Osteoblast (primary cell): Measurements from ENCODE around the gene SPEN. TPM values are rescaled to one million over a fixed set of nuclear protein-coding genes. Genes with fewer than 3 reads are reported as not detected.
A peak's percentile ranks its signal among the peaks of the same experiment; 100 is the strongest.

Source experiments
- DNase-seq: peaks from one replicate; pipeline ENCODE4 v3.0.0; 2011; ENCODE audit warnings: low spot score, mixed read lengths; ENCODE audit not compliant: insufficient read length; ENCODE audit errors: missing footprints
- H2AFZ ChIP-seq: 2 replicates; pipeline ENCODE4 v1.6.0; 2011; ENCODE audit warnings: mild to moderate bottlenecking, low read length
- H3K27ac ChIP-seq: 2 replicates; pipeline ENCODE4 v1.5.1; 2011; ENCODE audit warnings: mild to moderate bottlenecking, low read depth, low read length, moderate library complexity
- H3K27me3 ChIP-seq: 2 replicates; pipeline ENCODE4 v1.6.0; 2012; ENCODE audit warnings: mild to moderate bottlenecking, control low read depth, inconsistent platforms, low read length, moderate library complexity; ENCODE audit not compliant: insufficient read depth
- H3K36me3 ChIP-seq: 2 replicates; pipeline ENCODE4 v1.5.1; 2011; ENCODE audit warnings: mild to moderate bottlenecking, low read length, control low read depth, moderate library complexity; ENCODE audit not compliant: insufficient read depth
- H3K4me1 ChIP-seq: 2 replicates; pipeline ENCODE4 v1.5.1; 2011; ENCODE audit warnings: mild to moderate bottlenecking, low read length, control low read depth, moderate library complexity; ENCODE audit not compliant: insufficient read depth
- H3K4me2 ChIP-seq: 2 replicates; pipeline ENCODE4 v1.6.0; 2011; ENCODE audit warnings: mild to moderate bottlenecking, low read length; ENCODE audit not compliant: insufficient read depth
- H3K4me3 ChIP-seq: fragments of 200-600 bp; sonication (generic); 3 replicates; pipeline ENCODE4 v1.5.1; 2012; ENCODE audit warnings: mild to moderate bottlenecking, low read length, inconsistent platforms; ENCODE audit not compliant: insufficient read depth
- H3K79me2 ChIP-seq: 2 replicates; pipeline ENCODE4 v1.6.0; 2012; ENCODE audit warnings: mild to moderate bottlenecking, low read length, control low read depth, inconsistent platforms; ENCODE audit not compliant: insufficient read depth
- H3K9me3 ChIP-seq: 2 replicates; pipeline ENCODE4 v1.5.1; 2011; ENCODE audit warnings: low read depth, low read length, control low read depth
- H4K20me1 ChIP-seq: 2 replicates; pipeline ENCODE4 v1.6.0; 2012; ENCODE audit warnings: mild to moderate bottlenecking, low read length, control low read depth; ENCODE audit not compliant: insufficient read depth
- CTCF ChIP-seq: IDR thresholded peaks from 2 replicates; pipeline ENCODE4 v1.5.1; 2011; ENCODE audit warnings: mild to moderate bottlenecking, low read depth, low read length, moderate library complexity; ENCODE audit errors: extremely low read depth
- total RNA-seq: library from RNA; depleted of rRNA; stranded (reverse); fragments of >200 nt; gene quantifications from 2 replicates; pipeline ENCODE4 v1.2.3, GENCODE V29; 2012

The SPEN gene
- total RNA-seq, 1 donor, result 21.0 TPM

- peak overlapping the region; percentile 76 for H3K4me3 ChIP-seq
- H3K4me1 ChIP-seq, result peaks cover 32% of the 10 kb centered on the region
- peak overlapping the region; percentile 100 for H3K4me2 ChIP-seq
- H3K27me3 ChIP-seq, result no peaks in the 10 kb centered on the region
- peak overlapping the region; percentile 94 for H3K27ac ChIP-seq
- no peaks in the 10 kb centered on the region for H3K9me3 ChIP-seq
- no peaks in the 10 kb centered on the region for H3K36me3 ChIP-seq
- TF ChIP-seq CTCF, result no peak
- peaks cover 84% of the 10 kb centered on the region for H3K79me2 ChIP-seq
- H4K20me1 ChIP-seq, result peaks cover 17% of the 10 kb centered on the region
- H2AFZ ChIP-seq, result no peak overlapping the region
- DNase-seq, result no peak
Observed at GRCh38 chr1:15850471-15851001, 3.0 kb downstream of the SPEN start.

GRCh38 chr1:15851210-15852035 lies 3.9 kb downstream of the SPEN start:
- H2AFZ ChIP-seq, result no peak overlapping the region
- peaks cover 90% of the 10 kb centered on the region for H3K79me2 ChIP-seq
- no peak for TF ChIP-seq CTCF
- H3K4me1 ChIP-seq, result peaks cover 32% of the 10 kb centered on the region
- H4K20me1 ChIP-seq, result peaks cover 17% of the 10 kb centered on the region
- no peak for DNase-seq
- no peaks in the 10 kb centered on the region for H3K9me3 ChIP-seq
- peak overlapping the region; percentile 94 for H3K27ac ChIP-seq
- H3K4me3 ChIP-seq, result no peak overlapping the region
- H3K4me2 ChIP-seq, result peak overlapping the region; percentile 59
- no peaks in the 10 kb centered on the region for H3K27me3 ChIP-seq
- H3K36me3 ChIP-seq, result no peaks in the 10 kb centered on the region

- no peak overlapping the region for H3K4me3 ChIP-seq
- no peaks in the 10 kb centered on the region for H3K27me3 ChIP-seq
- H3K4me2 ChIP-seq, result peak overlapping the region; percentile 59
- H3K27ac ChIP-seq, result peak overlapping the region; percentile 24
- H3K4me1 ChIP-seq, result peaks cover 32% of the 10 kb centered on the region
- H3K36me3 ChIP-seq, result no peaks in the 10 kb centered on the region
- H3K9me3 ChIP-seq, result no peaks in the 10 kb centered on the region
- no peak overlapping the region for H2AFZ ChIP-seq
- TF ChIP-seq CTCF, result no peak
- peaks cover 90% of the 10 kb centered on the region for H3K79me2 ChIP-seq
- H4K20me1 ChIP-seq, result peaks cover 17% of the 10 kb centered on the region
- no peak for DNase-seq
Observed at GRCh38 chr1:15852036-15852827, 4.7 kb downstream of the SPEN start.
